Uterus (tissue), 4 donors: ENCODE measurements around the gene ANKRD44. TPM values are rescaled to one million over a fixed set of nuclear protein-coding genes. Genes with fewer than 3 reads are reported as not detected.

Experiments used
- DNase-seq, 2 donors: peaks; one replicate each; pipeline ENCODE4 v3.0.0-alpha.2; 2019 to 2020
- H3K27ac ChIP-seq, 2 donors: fragments of 200-600 bp; sonication (generic); 1 replicate in 1 of 2; 2 replicates in 1 of 2; pipeline ENCODE4 v1.5.1; 2016 to 2018
- H3K27me3 ChIP-seq, 2 donors: fragments of 200-600 bp; sonication (generic); one replicate each; pipeline ENCODE4 v1.5.1; 2018 to 2019; ENCODE audit warnings: control low read depth in 1 of 2
- H3K36me3 ChIP-seq, 2 donors: fragments of 200-600 bp; sonication (generic); one replicate each; pipeline ENCODE4 v1.5.1; 2019; ENCODE audit warnings: control low read depth in 1 of 2
- H3K4me1 ChIP-seq, 2 donors: fragments of 200-600 bp; sonication (generic); one replicate each; pipeline ENCODE4 v1.5.1; 2018 to 2019; ENCODE audit warnings: control low read depth in 1 of 2
- H3K4me3 ChIP-seq, 2 donors: fragments of 200-600 bp; sonication (generic); 1 replicate in 1 of 2; 2 replicates in 1 of 2; pipeline ENCODE4 v1.5.1; 2018 to 2019; ENCODE audit warnings: mild to moderate bottlenecking in 1 of 2
- H3K9me3 ChIP-seq, 2 donors: fragments of 200-600 bp; sonication (generic); one replicate each; pipeline ENCODE4 v1.5.1; 2019; ENCODE audit warnings: control low read depth in 1 of 2
- CTCF ChIP-seq, 4 experiments: fragments of 200-600 bp in 2 of 4; fragments of 450-650 bp in 2 of 4; sonication (generic) in 2 of 4; IDR thresholded peaks; one replicate each; pipeline ENCODE4 v1.5.1; 2016 to 2019; ENCODE audit warnings: antibody characterized with exemption in 4 of 4, mild to moderate bottlenecking in 2 of 4, moderate library complexity in 1 of 4
- POLR2A ChIP-seq, 2 donors: fragments of 450-650 bp; IDR thresholded peaks; one replicate each; pipeline ENCODE4 v1.6.1; 2016; ENCODE audit warnings: antibody characterized with exemption in 2 of 2, mild to moderate bottlenecking in 1 of 2, moderate library complexity in 1 of 2
- intact Hi-C: fragments of 100-400 bp; cut with DNase I; formaldehyde crosslinking; loops from one replicate; pipeline ENCODE4 v1.15.1; 2023; ENCODE audit warnings: low total_unique reads
- total RNA-seq, 4 donors: library from RNA; depleted of rRNA in 3 of 4; stranded (reverse); fragments of >200 nt in 3 of 4; gene quantifications; one replicate each; pipeline versions ENCODE4 v1.1.0 to v1.2.4, GENCODE V29; 2014 to 2023
- donor health status: DM: yes; HTN: yes; CAD: no.

Gene ANKRD44
- total RNA-seq, 4 donors from 2014 or later, result 14.4 to 71.5 (median 23.2) TPM

GRCh38 chr2:197128897-197129296, 181.7 kb downstream of the ANKRD44 start:
- Histone ChIP-seq H3K4me3 (no peak overlapping the region), H3K4me1 (no peaks in the 10 kb centered on the region), H3K9me3 (no peaks in the 10 kb centered on the region), H3K27me3 (no peaks in the 10 kb centered on the region), H3K36me3 (no peaks in the 10 kb centered on the region), H3K27ac (no peak overlapping the region)
- no peak for DNase-seq
- intact Hi-C loops, result loop anchor here (10.0 kb wide), 1 partner anchor 246 kb away; no protein-coding TSS in a partner anchor
- no peak for TF ChIP-seq POLR2A (IDR thresholded peaks at IDR 0.05)
- TF ChIP-seq CTCF (IDR thresholded peaks at IDR 0.05), result no peak

- no peak overlapping the region for H3K27ac ChIP-seq
- no peak for TF ChIP-seq CTCF (IDR thresholded peaks at IDR 0.05)
- TF ChIP-seq POLR2A (IDR thresholded peaks at IDR 0.05), result no peak
- intact Hi-C loops, result loop anchor here (10.0 kb wide), 1 partner anchor 247 kb away; no protein-coding TSS in a partner anchor
- H3K36me3 ChIP-seq, result no peaks in the 10 kb centered on the region
- H3K4me1 ChIP-seq, result no peaks in the 10 kb centered on the region
- no peak for DNase-seq
- no peaks in the 10 kb centered on the region for H3K9me3 ChIP-seq
- H3K27me3 ChIP-seq, result no peaks in the 10 kb centered on the region
- H3K4me3 ChIP-seq, result no peak overlapping the region
These were observed 182.5 kb downstream of the ANKRD44 start for GRCh38 chr2:197128126-197128525.

- TF ChIP-seq CTCF (IDR thresholded peaks at IDR 0.05) (no peak), POLR2A (IDR thresholded peaks at IDR 0.05) (no peak)
- intact Hi-C loops, result loop anchor here (10.0 kb wide), 1 partner anchor 248 kb away; no protein-coding TSS in a partner anchor
- Histone ChIP-seq H3K27ac (no peak overlapping the region), H3K27me3 (no peaks in the 10 kb centered on the region), H3K9me3 (no peaks in the 10 kb centered on the region), H3K4me1 (no peaks in the 10 kb centered on the region), H3K4me3 (no peak overlapping the region), H3K36me3 (no peaks in the 10 kb centered on the region)
- DNase-seq, result no peak
These were observed 183.8 kb downstream of the ANKRD44 start for GRCh38 chr2:197126630-197127352.

GRCh38 chr2:197124639-197125390, 185.8 kb downstream of the ANKRD44 start:
- H3K4me1 ChIP-seq, result no peaks in the 10 kb centered on the region
- no peak overlapping the region for H3K27ac ChIP-seq
- no peak for DNase-seq
- intact Hi-C loops, result loop anchor here (10.0 kb wide), 1 partner anchor 250 kb away; no protein-coding TSS in a partner anchor
- H3K4me3 ChIP-seq, result no peak overlapping the region
- no peaks in the 10 kb centered on the region for H3K9me3 ChIP-seq
- no peaks in the 10 kb centered on the region for H3K36me3 ChIP-seq
- TF ChIP-seq POLR2A (IDR thresholded peaks at IDR 0.05) (no peak), CTCF (IDR thresholded peaks at IDR 0.05) (no peak)
- H3K27me3 ChIP-seq, result no peaks in the 10 kb centered on the region

- Histone ChIP-seq H3K27ac (no peak overlapping the region), H3K4me1 (no peaks in the 10 kb centered on the region), H3K4me3 (no peak overlapping the region), H3K36me3 (no peaks in the 10 kb centered on the region), H3K9me3 (no peaks in the 10 kb centered on the region), H3K27me3 (no peaks in the 10 kb centered on the region)
- intact Hi-C loops, result loop anchor here (10.0 kb wide), 1 partner anchor 252 kb away; no protein-coding TSS in a partner anchor
- no peak for TF ChIP-seq POLR2A (IDR thresholded peaks at IDR 0.05)
- no peak for DNase-seq
These were observed 187.8 kb downstream of the ANKRD44 start for GRCh38 chr2:197122821-197123220.
